OCI-LY1 (cell line): Measurements from ENCODE around the gene AGAP1.

Source experiments
- H2AFZ ChIP-seq: fragments of 200-600 bp; sonication (generic), shearing (Covaris generic); 2 replicates; pipeline ENCODE4 v1.6.0; 2014; ENCODE audit warnings: antibody characterized with exemption, mild to moderate bottlenecking, low read length
- H3F3A ChIP-seq: fragments of 200-600 bp; sonication (generic), shearing (Covaris generic); 2 replicates; pipeline ENCODE4 v1.6.0; 2014; ENCODE audit warnings: mild to moderate bottlenecking, antibody characterized with exemption, low read length, moderate library complexity; ENCODE audit not compliant: insufficient read depth
- H3K27ac ChIP-seq: fragments of 200-600 bp; sonication (generic); 2 replicates; pipeline ENCODE4 v1.5.1; 2014; ENCODE audit warnings: low read length, mixed run types, mild to moderate bottlenecking, low read depth; ENCODE audit not compliant: poor library complexity, severe bottlenecking
- H3K27me3 ChIP-seq: fragments of 200-600 bp; sonication (generic); 2 replicates; pipeline ENCODE4 v1.6.0; 2014; ENCODE audit warnings: antibody characterized with exemption, mild to moderate bottlenecking, low read length, moderate library complexity; ENCODE audit not compliant: insufficient read depth
- H3K36me3 ChIP-seq: fragments of 200-600 bp; sonication (generic); 2 replicates; pipeline ENCODE4 v1.6.1; 2014; ENCODE audit warnings: mild to moderate bottlenecking, antibody characterized with exemption, low read length, moderate library complexity, mixed read lengths; ENCODE audit not compliant: insufficient read depth
- H3K4me1 ChIP-seq: fragments of 200-600 bp; sonication (generic); 2 replicates; pipeline ENCODE4 v1.5.1; 2014; ENCODE audit warnings: mild to moderate bottlenecking, low read length, moderate library complexity; ENCODE audit not compliant: insufficient read depth, severe bottlenecking
- H3K4me2 ChIP-seq: fragments of 200-600 bp; sonication (generic), shearing (Covaris generic); 2 replicates; pipeline ENCODE4 v1.6.1; 2014; ENCODE audit warnings: low read length
- H3K4me3 ChIP-seq: fragments of 200-600 bp; sonication (generic); 2 replicates; pipeline ENCODE4 v1.5.1; 2014; ENCODE audit warnings: low read length, low read depth, mild to moderate bottlenecking, mixed read lengths; ENCODE audit not compliant: poor library complexity, severe bottlenecking
- H3K79me2 ChIP-seq: fragments of 200-600 bp; shearing (Covaris generic); 2 replicates; pipeline ENCODE4 v1.6.1; 2016; ENCODE audit warnings: mixed run types, low read length, mixed read lengths; ENCODE audit not compliant: insufficient read depth
- H3K9ac ChIP-seq: fragments of 200-600 bp; sonication (generic), shearing (Covaris generic); 2 replicates; pipeline ENCODE4 v1.6.1; 2014; ENCODE audit warnings: mild to moderate bottlenecking, low read length, mixed read lengths
- H3K9me2 ChIP-seq: fragments of 200-600 bp; sonication (generic), shearing (Covaris generic); 2 replicates; pipeline ENCODE4 v1.6.1; 2014; ENCODE audit warnings: low read depth, mild to moderate bottlenecking, low read length, mixed read lengths
- H3K9me3 ChIP-seq: fragments of 200-600 bp; shearing (Covaris generic); 2 replicates; pipeline ENCODE4 v1.6.1; 2014; ENCODE audit warnings: low read length, mixed read lengths
- H4K20me1 ChIP-seq: fragments of 200-600 bp; sonication (generic), shearing (Covaris generic); 2 replicates; pipeline ENCODE4 v1.6.0; 2016; ENCODE audit warnings: mild to moderate bottlenecking, low read length; ENCODE audit not compliant: insufficient read depth
- CTCF ChIP-seq: fragments of 200-600 bp; sonication (generic), shearing (Covaris generic); IDR thresholded peaks from 2 replicates; pipeline ENCODE4 v1.5.1; 2017; ENCODE audit warnings: mild to moderate bottlenecking, antibody characterized with exemption, low read length, moderate library complexity, mixed read lengths
- EZH2 ChIP-seq: fragments of 200-600 bp; sonication (generic), shearing (Covaris generic); IDR thresholded peaks from 2 replicates; pipeline ENCODE4 v1.8.0; 2017; ENCODE audit warnings: borderline replicate concordance, mixed run types, mild to moderate bottlenecking, antibody characterized with exemption, low read length, moderate library complexity, mixed read lengths

The AGAP1 gene

GRCh38 chr2:236015171-236015570 is 521.3 kb downstream of the AGAP1 start:
- Histone ChIP-seq H3K79me2 (no peaks in the 10 kb centered on the region), H3K27ac (no peak overlapping the region), H3K9ac (no peak overlapping the region), H3K4me2 (no peak overlapping the region), H3K27me3 (no peaks in the 10 kb centered on the region), H3K9me3 (no peaks in the 10 kb centered on the region), H2AFZ (no peak overlapping the region), H3K36me3 (no peaks in the 10 kb centered on the region), H3K9me2 (no peaks in the 10 kb centered on the region), H3F3A (no peaks in the 10 kb centered on the region), H3K4me3 (no peak overlapping the region), H3K4me1 (no peaks in the 10 kb centered on the region), H4K20me1 (no peaks in the 10 kb centered on the region)
- TF ChIP-seq EZH2 (no peak), CTCF (no peak)

GRCh38 chr2:236016496-236016895 is 522.7 kb downstream of the AGAP1 start:
- H3K27ac ChIP-seq: no peak overlapping the region
- no peaks in the 10 kb centered on the region for H3K4me1 ChIP-seq
- no peaks in the 10 kb centered on the region for H3K27me3 ChIP-seq
- H3F3A ChIP-seq: no peaks in the 10 kb centered on the region
- no peaks in the 10 kb centered on the region for H3K36me3 ChIP-seq
- H2AFZ ChIP-seq: no peak overlapping the region
- H3K4me3 ChIP-seq: no peak overlapping the region
- no peaks in the 10 kb centered on the region for H3K9me2 ChIP-seq
- no peaks in the 10 kb centered on the region for H3K79me2 ChIP-seq
- H3K9me3 ChIP-seq: no peaks in the 10 kb centered on the region
- H3K4me2 ChIP-seq: no peak overlapping the region
- TF ChIP-seq EZH2 (no peak), CTCF (no peak)
- H3K9ac ChIP-seq: no peak overlapping the region
- no peaks in the 10 kb centered on the region for H4K20me1 ChIP-seq

GRCh38 chr2:236017446-236017845 is 523.6 kb downstream of the AGAP1 start:
- Histone ChIP-seq H4K20me1 (no peaks in the 10 kb centered on the region), H3F3A (no peaks in the 10 kb centered on the region), H3K27ac (no peak overlapping the region), H3K4me2 (no peak overlapping the region), H3K9ac (no peak overlapping the region), H3K4me3 (no peak overlapping the region), H3K27me3 (no peaks in the 10 kb centered on the region), H3K9me3 (no peaks in the 10 kb centered on the region), H3K4me1 (no peaks in the 10 kb centered on the region), H3K36me3 (no peaks in the 10 kb centered on the region), H3K9me2 (no peaks in the 10 kb centered on the region), H2AFZ (no peak overlapping the region), H3K79me2 (no peaks in the 10 kb centered on the region)
- TF ChIP-seq EZH2 (no peak), CTCF (no peak)
